Measurements from ENCODE around the gene ZNF384. TPM values are rescaled to one million over a fixed set of nuclear protein-coding genes. Genes with fewer than 3 reads are reported as not detected.

ZNF384 gene
- total RNA-seq, 1 donor from 2014 or later: 53.6 TPM

DNA sequence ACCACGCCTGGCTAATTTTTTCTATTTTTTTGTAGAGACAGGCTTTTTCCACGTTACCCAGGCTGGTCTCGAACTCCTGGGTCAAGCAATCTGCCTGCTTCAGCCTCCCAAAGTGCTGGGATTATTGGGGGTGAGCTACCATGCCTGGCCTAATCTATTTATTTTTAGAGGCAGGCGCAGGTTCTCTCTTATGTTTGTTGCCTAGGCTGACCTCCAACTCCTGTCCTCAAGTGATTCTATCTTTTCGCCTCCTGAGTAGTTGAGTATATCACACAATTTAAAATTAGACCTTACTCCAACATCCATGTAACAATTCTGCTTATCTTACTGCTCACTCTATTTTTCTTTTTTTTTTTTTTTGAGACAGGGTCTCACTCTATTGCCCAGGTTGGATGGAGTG is 35.2 kb downstream of the ZNF384 start:
- ATAC-seq (no peak), DNase-seq (no peak)
- intact Hi-C loops (cut with DNase I): no loop called here
- Histone ChIP-seq H3K27ac (no peak overlapping the region), H3K4me1 (no peaks in the 10 kb centered on the region), H3K4me3 (no peak overlapping the region), H3K27me3 (no peaks in the 10 kb centered on the region), H3K36me3 (peaks cover 92% of the 10 kb centered on the region), H3K9me3 (no peaks in the 10 kb centered on the region)
- TF ChIP-seq, protein P1, sequence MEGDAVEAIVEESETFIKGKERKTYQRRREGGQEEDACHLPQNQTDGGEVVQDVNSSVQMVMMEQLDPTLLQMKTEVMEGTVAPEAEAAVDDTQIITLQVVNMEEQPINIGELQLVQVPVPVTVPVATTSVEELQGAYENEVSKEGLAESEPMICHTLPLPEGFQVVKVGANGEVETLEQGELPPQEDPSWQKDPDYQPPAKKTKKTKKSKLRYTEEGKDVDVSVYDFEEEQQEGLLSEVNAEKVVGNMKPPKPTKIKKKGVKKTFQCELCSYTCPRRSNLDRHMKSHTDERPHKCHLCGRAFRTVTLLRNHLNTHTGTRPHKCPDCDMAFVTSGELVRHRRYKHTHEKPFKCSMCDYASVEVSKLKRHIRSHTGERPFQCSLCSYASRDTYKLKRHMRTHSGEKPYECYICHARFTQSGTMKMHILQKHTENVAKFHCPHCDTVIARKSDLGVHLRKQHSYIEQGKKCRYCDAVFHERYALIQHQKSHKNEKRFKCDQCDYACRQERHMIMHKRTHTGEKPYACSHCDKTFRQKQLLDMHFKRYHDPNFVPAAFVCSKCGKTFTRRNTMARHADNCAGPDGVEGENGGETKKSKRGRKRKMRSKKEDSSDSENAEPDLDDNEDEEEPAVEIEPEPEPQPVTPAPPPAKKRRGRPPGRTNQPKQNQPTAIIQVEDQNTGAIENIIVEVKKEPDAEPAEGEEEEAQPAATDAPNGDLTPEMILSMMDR (IDR thresholded peaks at IDR 0.05): no peak

DNA sequence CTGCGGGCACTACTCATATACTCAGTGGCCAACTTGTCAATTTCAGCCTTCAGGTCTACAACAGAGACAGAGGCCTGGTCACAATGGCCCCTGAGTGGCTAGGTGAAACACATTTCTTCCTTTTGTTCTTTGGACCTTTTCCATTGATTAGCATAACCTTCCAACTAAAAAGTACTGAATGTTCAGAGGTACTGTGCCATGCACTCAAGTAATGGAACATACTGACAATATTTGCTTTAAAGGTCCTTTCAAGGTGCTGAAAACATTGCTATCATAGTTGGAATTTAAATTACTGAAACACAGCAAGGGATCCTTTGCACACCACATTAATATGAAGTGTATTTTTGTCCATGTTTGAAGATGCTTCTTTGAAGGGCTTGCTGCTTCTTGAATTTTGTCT is 35.8 kb downstream of the ZNF384 start:
- DNase-seq (no peak), ATAC-seq (no peak)
- Histone ChIP-seq H3K27me3 (no peaks in the 10 kb centered on the region), H3K27ac (no peak overlapping the region), H3K4me1 (no peaks in the 10 kb centered on the region), H3K4me3 (no peak overlapping the region), H3K36me3 (peaks cover 90% of the 10 kb centered on the region), H3K9me3 (no peaks in the 10 kb centered on the region)
- TF ChIP-seq, protein P1 (IDR thresholded peaks at IDR 0.05): no peak
- intact Hi-C loops (cut with DNase I): no loop called here

DNA sequence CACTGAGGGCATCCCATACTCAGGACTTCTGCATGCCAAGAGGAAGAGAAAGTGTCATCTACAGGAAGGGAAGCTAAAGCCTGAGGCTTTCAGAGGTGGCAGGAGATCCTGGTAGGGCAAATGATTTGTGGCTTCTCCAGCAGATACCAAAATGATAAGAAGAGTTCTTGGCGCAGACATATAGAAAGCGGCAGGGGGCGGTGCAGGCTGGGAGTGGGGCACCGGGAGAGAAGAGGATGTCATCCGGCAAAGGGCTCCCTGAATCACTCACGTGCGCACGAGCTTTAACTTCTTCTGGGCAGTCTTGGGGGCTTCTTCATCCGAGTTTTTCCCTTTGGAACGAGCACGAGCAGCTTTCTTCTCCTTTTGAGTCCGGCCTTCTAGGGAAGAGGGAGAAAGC is 36.8 kb downstream of the ZNF384 start:
- Histone ChIP-seq H3K4me1 (no peaks in the 10 kb centered on the region), H3K27ac (no peak overlapping the region), H3K9me3 (no peaks in the 10 kb centered on the region), H3K27me3 (no peaks in the 10 kb centered on the region), H3K36me3 (peaks cover 88% of the 10 kb centered on the region), H3K4me3 (no peak overlapping the region)
- intact Hi-C loops (cut with DNase I): no loop called here
- DNase-seq (peak; percentile 16), ATAC-seq (no peak)
- TF ChIP-seq, protein P1 (IDR thresholded peaks at IDR 0.05): no peak

- no peaks in the 10 kb centered on the region for H3K27me3 ChIP-seq
- H3K4me1 ChIP-seq: no peaks in the 10 kb centered on the region
- DNase-seq (no peak), ATAC-seq (no peak)
- intact Hi-C loops (cut with DNase I): no loop called here
- no peaks in the 10 kb centered on the region for H3K9me3 ChIP-seq
- TF ChIP-seq, protein P1 (IDR thresholded peaks at IDR 0.05): no peak
- H3K27ac ChIP-seq: no peak overlapping the region
- no peak overlapping the region for H3K4me3 ChIP-seq
- H3K36me3 ChIP-seq: peaks cover 74% of the 10 kb centered on the region
Measured at GRCh38 chr12:6650832-6651231, 38.3 kb downstream of the ZNF384 start.

DNA sequence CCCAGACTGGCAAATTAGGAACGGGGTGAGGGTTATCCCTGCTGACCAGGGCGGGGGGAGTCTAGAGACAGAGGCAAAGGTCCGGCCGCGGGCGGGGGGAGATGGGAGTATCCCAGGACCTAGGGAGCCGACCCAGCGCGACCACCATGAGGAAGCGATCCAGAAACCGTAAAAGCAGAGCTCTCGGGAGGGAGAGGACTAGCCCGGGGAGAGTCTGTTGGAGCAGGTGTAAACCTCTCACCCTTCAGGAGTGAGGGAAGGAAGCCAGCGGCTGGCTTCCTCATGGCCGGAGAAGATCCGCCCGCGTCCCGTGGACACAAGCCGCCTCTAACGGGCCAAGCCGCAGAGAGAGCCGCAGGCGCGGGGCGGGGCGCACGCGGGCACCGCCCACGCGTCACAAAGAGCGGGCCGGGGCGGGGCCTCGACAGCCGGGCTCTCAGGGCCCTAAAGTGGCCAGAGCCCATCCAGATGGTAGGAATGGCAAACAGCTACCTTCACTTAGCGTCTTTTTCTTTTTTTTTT is 42.0 kb downstream of the ZNF384 start, which contains the start of gene ACRBP:
Gene ACRBP, minus strand, starts transcription at position 350 of the 522 bp plus-strand sequence. Its CDS starts 66 bp downstream, at position 284.
- DNase-seq: peak; percentile 87
- no peaks in the 10 kb centered on the region for H3K4me1 ChIP-seq
- no peaks in the 10 kb centered on the region for H3K9me3 ChIP-seq
- ATAC-seq: peak; percentile 91
- TF ChIP-seq, protein P1 (IDR thresholded peaks at IDR 0.05): no peak
- peak within 1 kb of the TSS; percentile 53 for H3K4me3 ChIP-seq
- no peaks in the 10 kb centered on the region for H3K27me3 ChIP-seq
- H3K36me3 ChIP-seq: peaks cover 37% of the 10 kb centered on the region
- peak within 1 kb of the TSS; percentile 63 for H3K27ac ChIP-seq
- intact Hi-C loops (cut with DNase I): no loop called here

Measured in upper lobe of right lung (tissue), 1 donor.